BE2C (cell line): ENCODE results near the gene POU2F2.

Experiments
- DNase-seq: peaks from one replicate; pipeline ENCODE4 v3.0.0-alpha.2; 2020
- H3K27me3 ChIP-seq: fragments of 250-450 bp; sonication (Bioruptor Pico); 2 replicates; pipeline ENCODE4 v1.5.1; 2020; ENCODE audit warnings: mild to moderate bottlenecking
- H3K36me3 ChIP-seq: fragments of 250-450 bp; sonication (Bioruptor Pico); 2 replicates; pipeline ENCODE4 v1.5.1; 2020; ENCODE audit warnings: mild to moderate bottlenecking
- H3K4me1 ChIP-seq: fragments of 250-450 bp; sonication (Bioruptor Pico); 2 replicates; pipeline ENCODE4 v1.5.1; 2020
- H3K4me3 ChIP-seq: 2 replicates; pipeline ENCODE4 v1.5.1; 2011; ENCODE audit warnings: low read depth, low read length
- H3K9me3 ChIP-seq: fragments of 250-450 bp; sonication (Bioruptor Pico); 2 replicates; pipeline ENCODE4 v1.5.1; 2020
- TF ChIP-seq, protein P1 (sequence below): IDR thresholded peaks from 2 replicates; pipeline ENCODE4 v1.5.1; 2012; ENCODE audit warnings: mild to moderate bottlenecking, low read depth, low read length

The POU2F2 gene

GRCh38 chr19:42075616-42076379 is 56.4 kb downstream of the POU2F2 start, which contains the start of gene ZNF574:
TSS of gene ZNF574 (plus strand) at chr19:42076166. CDS start at chr19:42078607, 2,441 bp downstream.
- DNase-seq = peak; percentile 99
- no peaks in the 10 kb centered on the region for H3K27me3 ChIP-seq
- H3K36me3 ChIP-seq = peaks cover 30% of the 10 kb centered on the region
- TF ChIP-seq, protein P1, sequence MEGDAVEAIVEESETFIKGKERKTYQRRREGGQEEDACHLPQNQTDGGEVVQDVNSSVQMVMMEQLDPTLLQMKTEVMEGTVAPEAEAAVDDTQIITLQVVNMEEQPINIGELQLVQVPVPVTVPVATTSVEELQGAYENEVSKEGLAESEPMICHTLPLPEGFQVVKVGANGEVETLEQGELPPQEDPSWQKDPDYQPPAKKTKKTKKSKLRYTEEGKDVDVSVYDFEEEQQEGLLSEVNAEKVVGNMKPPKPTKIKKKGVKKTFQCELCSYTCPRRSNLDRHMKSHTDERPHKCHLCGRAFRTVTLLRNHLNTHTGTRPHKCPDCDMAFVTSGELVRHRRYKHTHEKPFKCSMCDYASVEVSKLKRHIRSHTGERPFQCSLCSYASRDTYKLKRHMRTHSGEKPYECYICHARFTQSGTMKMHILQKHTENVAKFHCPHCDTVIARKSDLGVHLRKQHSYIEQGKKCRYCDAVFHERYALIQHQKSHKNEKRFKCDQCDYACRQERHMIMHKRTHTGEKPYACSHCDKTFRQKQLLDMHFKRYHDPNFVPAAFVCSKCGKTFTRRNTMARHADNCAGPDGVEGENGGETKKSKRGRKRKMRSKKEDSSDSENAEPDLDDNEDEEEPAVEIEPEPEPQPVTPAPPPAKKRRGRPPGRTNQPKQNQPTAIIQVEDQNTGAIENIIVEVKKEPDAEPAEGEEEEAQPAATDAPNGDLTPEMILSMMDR = no peak
- peak within 1 kb of the TSS; percentile 92 for H3K4me3 ChIP-seq
- no peaks in the 10 kb centered on the region for H3K9me3 ChIP-seq
- H3K4me1 ChIP-seq = no peaks in the 10 kb centered on the region; the same call in 1 of the 2 replicates

- Histone ChIP-seq H3K36me3 (peaks cover 25% of the 10 kb centered on the region), H3K4me1 (no peaks in the 10 kb centered on the region; the same call in 1 of the 2 replicates), H3K9me3 (no peaks in the 10 kb centered on the region), H3K27me3 (no peaks in the 10 kb centered on the region), H3K4me3 (peak overlapping the region; percentile 73)
- TF ChIP-seq, protein P1 = no peak
- DNase-seq = no peak
Observed at GRCh38 chr19:42075364-42075615, 57.0 kb downstream of the POU2F2 start.

DNA sequence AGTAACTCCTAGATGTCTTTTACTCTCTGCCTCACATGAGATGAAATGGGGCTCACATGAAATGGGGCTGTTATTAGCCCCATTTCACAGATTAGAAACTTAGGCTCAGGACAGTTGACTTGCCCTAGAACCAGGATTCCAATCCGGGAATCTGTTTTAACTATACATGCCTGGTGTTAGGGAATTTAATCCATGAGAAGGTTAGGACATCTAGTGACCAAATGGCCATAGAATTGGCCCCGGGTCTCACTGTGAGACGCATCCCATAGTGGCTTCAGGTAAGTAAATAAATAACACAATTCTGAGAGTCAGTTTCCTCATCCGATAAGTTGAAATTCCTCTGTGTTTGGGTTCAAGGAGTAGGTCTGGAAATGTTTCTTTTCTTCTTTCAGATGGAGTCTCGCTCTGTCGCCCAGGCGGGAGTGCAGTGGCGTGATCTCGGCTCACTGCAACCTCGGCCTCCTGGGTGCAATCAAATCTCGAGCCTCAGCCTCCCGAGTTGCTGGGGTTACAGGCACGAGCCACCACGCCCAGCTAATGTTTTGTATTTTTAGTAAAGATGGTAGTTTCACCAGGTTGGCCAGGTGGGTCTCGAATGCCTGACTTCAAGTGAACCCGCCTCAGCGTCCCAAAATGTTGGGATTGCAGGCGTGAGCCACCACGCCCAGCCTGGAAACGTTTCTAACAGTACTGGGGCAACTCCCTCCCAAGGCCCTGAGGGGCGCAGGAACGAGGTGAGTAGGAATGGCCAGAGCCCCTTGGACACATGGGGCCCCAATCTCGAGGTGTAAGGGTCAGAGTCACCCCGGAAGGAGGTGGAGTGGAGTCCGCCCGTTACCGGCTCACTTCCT is 57.5 kb downstream of the POU2F2 start:
- no peaks in the 10 kb centered on the region for H3K9me3 ChIP-seq
- H3K27me3 ChIP-seq = no peaks in the 10 kb centered on the region
- H3K36me3 ChIP-seq = peaks cover 20% of the 10 kb centered on the region
- peaks cover 3% of the 10 kb centered on the region; the same call in 1 of the 2 replicates for H3K4me1 ChIP-seq
- DNase-seq = no peak
- TF ChIP-seq, protein P1 = no peak
- H3K4me3 ChIP-seq = peak overlapping the region; percentile 73

DNA sequence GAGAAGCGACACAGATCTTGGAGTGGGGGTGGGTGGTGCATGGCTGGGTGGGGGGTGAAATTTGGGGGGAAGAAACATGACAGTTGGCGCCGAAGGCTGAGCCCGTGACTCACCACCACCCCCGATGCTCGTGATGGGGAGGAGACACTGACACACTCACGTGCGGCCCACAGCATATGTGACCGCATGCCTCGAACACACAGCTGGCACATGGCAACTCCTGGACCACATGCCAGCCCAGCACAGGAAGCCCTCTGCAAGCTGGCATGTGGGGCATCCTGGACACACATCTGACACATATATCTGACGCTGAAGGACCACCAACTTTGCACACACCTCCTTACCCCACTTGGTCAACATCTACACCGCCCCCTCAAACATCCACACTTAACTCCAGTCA is 61.0 kb downstream of the POU2F2 start:
- peaks cover 4% of the 10 kb centered on the region; the same call in 1 of the 2 replicates for H3K4me1 ChIP-seq
- H3K4me3 ChIP-seq = no peak overlapping the region
- no peak for DNase-seq

DNA sequence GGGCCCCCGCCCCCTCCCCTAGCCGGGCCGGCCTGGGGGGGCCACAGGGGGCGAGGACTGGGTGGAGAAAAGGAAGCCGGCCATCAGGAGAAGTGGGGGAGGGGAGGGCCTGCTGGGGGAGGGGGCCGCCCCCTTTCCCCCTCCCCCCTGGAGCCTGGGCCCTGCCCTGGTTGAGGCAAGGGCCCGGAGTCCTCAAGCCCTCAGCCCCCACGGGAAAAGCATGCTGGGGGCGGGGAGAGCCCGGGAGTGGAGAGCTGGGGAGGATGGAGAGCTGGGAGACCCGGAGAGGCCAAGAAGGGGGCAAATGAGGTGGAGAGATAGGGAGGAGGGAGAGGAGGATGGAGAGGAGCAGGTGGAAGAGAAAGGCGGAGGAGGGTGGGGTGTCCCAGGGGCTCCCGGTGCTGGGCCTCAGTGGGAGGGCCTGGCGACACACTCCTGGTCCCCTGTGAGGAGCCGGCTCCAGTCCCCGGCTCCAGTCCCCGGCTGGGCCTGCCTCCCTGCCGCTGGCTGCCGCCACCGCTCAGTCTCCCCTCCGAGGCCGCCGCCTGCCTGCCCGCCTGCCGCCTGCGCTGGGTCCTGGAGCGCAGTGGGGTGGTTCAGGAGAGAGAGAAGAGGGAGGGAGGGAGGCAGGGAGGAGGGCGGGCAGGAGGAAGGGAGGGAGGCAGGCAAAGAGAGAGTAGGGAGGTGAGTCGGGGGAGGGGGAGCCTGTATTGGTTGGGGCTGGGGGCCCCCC is 62.5 kb downstream of the POU2F2 start, which contains the start of gene GRIK5:
GRIK5 (minus strand) TSS at position 588 of the 733 bp plus-strand sequence. CDS start 4,436 bp downstream, outside the sequence.
- TF ChIP-seq, protein P1 = no peak
- no peaks in the 10 kb centered on the region for H3K27me3 ChIP-seq
- DNase-seq = peak; percentile 39
- H3K9me3 ChIP-seq = no peaks in the 10 kb centered on the region
- peaks cover 4% of the 10 kb centered on the region; the same call in 1 of the 2 replicates for H3K4me1 ChIP-seq
- H3K4me3 ChIP-seq = no peak within 1 kb of the TSS
- no peaks in the 10 kb centered on the region for H3K36me3 ChIP-seq

More for the DNA sequence above, 61.0 kb downstream of the POU2F2 start:
- TF ChIP-seq, protein P1 = no peak
- Histone ChIP-seq H3K9me3 (no peaks in the 10 kb centered on the region), H3K36me3 (no peaks in the 10 kb centered on the region), H3K27me3 (no peaks in the 10 kb centered on the region)
